Measurements from ENCODE around the gene DISC1. TPM values are rescaled to one million over a fixed set of nuclear protein-coding genes. Genes with fewer than 3 reads are reported as not detected.

DISC1 gene
- total and polyA plus RNA-seq, 2 of the 13 experiments (the other 11 are each of a cell fraction or from before 2014, with no cell fraction given), result 4.2 to 4.6 TPM

DNA sequence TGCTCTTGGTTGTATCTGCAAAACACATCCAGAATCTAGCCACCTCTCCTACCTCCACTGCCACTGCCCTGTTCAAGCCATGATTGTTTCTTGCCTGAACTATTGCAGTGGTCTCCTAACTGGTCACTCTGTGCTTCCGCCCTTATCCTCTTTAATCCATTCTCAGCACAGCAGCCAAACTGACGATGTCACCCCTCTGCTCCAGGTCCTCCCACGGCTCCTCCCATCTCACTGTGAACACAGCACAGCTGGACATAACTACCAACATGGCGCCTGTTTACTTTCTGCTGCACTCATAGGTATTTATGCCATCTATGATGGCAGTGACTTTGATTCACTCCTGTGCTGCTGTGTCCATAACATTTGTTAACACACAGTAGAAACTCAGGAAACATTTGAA is 406.7 kb downstream of the DISC1 start (continued):
- TF ChIP-seq, protein P1, sequence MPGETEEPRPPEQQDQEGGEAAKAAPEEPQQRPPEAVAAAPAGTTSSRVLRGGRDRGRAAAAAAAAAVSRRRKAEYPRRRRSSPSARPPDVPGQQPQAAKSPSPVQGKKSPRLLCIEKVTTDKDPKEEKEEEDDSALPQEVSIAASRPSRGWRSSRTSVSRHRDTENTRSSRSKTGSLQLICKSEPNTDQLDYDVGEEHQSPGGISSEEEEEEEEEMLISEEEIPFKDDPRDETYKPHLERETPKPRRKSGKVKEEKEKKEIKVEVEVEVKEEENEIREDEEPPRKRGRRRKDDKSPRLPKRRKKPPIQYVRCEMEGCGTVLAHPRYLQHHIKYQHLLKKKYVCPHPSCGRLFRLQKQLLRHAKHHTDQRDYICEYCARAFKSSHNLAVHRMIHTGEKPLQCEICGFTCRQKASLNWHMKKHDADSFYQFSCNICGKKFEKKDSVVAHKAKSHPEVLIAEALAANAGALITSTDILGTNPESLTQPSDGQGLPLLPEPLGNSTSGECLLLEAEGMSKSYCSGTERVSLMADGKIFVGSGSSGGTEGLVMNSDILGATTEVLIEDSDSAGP (CRISPR knock-in tag; IDR thresholded peaks at IDR 0.05; ENCODE audit: borderline replicate concordance), result no peak
- no peak for TF ChIP-seq HOXA3 (CRISPR knock-in tag; IDR thresholded peaks at IDR 0.05)
- TF ChIP-seq ZNF619 (CRISPR knock-in tag; IDR thresholded peaks at IDR 0.05), result no peak

DNA sequence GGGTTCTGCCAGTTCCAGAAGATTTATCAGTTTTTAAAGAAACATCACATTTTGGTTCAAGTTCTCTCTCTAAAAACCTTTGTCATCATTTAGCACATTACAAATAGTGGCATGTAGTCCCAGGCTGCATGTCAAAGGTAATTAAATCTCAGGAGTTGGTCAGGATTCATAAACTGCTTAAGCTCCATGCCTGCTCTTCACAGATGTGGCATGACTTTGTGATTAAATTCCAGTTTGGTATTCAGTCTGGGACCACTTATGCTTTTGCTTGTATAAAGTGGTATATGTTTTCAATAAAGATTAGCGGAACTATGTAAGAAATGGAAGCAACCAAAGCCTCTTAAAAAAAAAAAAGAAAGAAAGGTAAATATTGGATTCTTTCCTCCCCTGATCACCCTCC is 408.0 kb downstream of the DISC1 start:
- no peak overlapping the region for H2AFZ ChIP-seq (ENCODE audit: low read length)
- TF ChIP-seq MTA3 (CRISPR knock-in tag; IDR thresholded peaks at IDR 0.05) (no peak), PITX1 (CRISPR knock-in tag; IDR thresholded peaks at IDR 0.05) (no peak), SRSF1 (optimal IDR thresholded peaks at IDR 0.05; ENCODE audit: low read depth, low read length) (no peak), ZNF274 (CRISPR knock-in tag; IDR thresholded peaks at IDR 0.05) (no peak), RAD51 (IDR thresholded peaks at IDR 0.05; ENCODE audit: borderline replicate concordance) (no peak), KLF16 (CRISPR knock-in tag; IDR thresholded peaks at IDR 0.05) (no peak), ZNF263 (CRISPR knock-in tag; IDR thresholded peaks at IDR 0.05) (no peak), POLR2A (IDR thresholded peaks at IDR 0.05; ENCODE audit: insufficient read depth in 1 of 2, low read depth in 2 of 2, low read length in 2 of 2) (no peak), ZNF878 (CRISPR knock-in tag; IDR thresholded peaks at IDR 0.05) (no peak), ZNF850 (CRISPR knock-in tag; conservative IDR thresholded peaks at IDR 0.05) (no peak), NCOA5 (CRISPR knock-in tag; IDR thresholded peaks at IDR 0.05) (no peak)
- TF ChIP-seq, protein P2, sequence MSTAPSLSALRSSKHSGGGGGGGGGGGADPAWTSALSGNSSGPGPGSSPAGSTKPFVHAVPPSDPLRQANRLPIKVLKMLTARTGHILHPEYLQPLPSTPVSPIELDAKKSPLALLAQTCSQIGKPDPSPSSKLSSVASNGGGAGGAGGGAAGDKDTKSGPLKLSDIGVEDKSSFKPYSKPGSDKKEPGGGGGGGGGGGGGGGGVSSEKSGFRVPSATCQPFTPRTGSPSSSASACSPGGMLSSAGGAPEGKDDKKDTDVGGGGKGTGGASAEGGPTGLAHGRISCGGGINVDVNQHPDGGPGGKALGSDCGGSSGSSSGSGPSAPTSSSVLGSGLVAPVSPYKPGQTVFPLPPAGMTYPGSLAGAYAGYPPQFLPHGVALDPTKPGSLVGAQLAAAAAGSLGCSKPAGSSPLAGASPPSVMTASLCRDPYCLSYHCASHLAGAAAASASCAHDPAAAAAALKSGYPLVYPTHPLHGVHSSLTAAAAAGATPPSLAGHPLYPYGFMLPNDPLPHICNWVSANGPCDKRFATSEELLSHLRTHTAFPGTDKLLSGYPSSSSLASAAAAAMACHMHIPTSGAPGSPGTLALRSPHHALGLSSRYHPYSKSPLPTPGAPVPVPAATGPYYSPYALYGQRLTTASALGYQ (CRISPR knock-in tag; IDR thresholded peaks at IDR 0.05), result no peak
- in situ Hi-C loops (cut with HindIII; ENCODE audit: extremely low pct_ligation_motif_present, low pct_unique_long_range_greater_than_20kb), result no loop called here
- H3K9me3 ChIP-seq (ENCODE audit: low read length), result no peaks in the 10 kb centered on the region
- no peaks in the 10 kb centered on the region for H4K20me1 ChIP-seq (ENCODE audit: insufficient read depth, low read length)
- no peak for DNase-seq (ENCODE audit: low spot score)
- H3K79me2 ChIP-seq (ENCODE audit: insufficient read depth, low read length), result no peaks in the 10 kb centered on the region
- H3K4me1 ChIP-seq (ENCODE audit: insufficient read depth, low read length), result no peaks in the 10 kb centered on the region
- POLR2A ChIA-PET, result no interaction called here
- ATAC-seq, result no peak
- no peak for FAIRE-seq
- no peak overlapping the region for H3K9ac ChIP-seq (ENCODE audit: insufficient read depth, low read depth, low read length)
- H3K36me3 ChIP-seq (replicated peaks in 1 of 2; ENCODE audit: control insufficient read depth in 1 of 2, insufficient read depth in 2 of 2, low read length in 2 of 2), result no peaks in the 10 kb centered on the region; a peak in 1 of 5 replicates
- CTCF ChIA-PET (ENCODE audit: low intra/inter-chr PET ratio, low total read pairs), result no interaction called here
- no TSS peak for BruUV-seq (replicated peaks)
- H3K27ac ChIP-seq (ENCODE audit: extremely low read length, insufficient read depth, low read length), result no peak overlapping the region
- 96% methylated on average over 1 of the region's 1 CpG for WGBS (ENCODE audit: low lambda C conversion rate)
- H3K4me3 ChIP-seq (replicated peaks in 1 of 3; ENCODE audit: insufficient read depth in 1 of 3, low read depth in 2 of 3, low read length in 3 of 3), result no peak overlapping the region
- no peaks in the 10 kb centered on the region for H3K27me3 ChIP-seq (ENCODE audit: control insufficient read depth in 1 of 2, insufficient read depth in 2 of 2, low read length in 2 of 2)
- no peak overlapping the region for H3K4me2 ChIP-seq (ENCODE audit: low read depth, low read length)
- intact Hi-C loops (cut with micrococcal nuclease; ENCODE audit: unreplicated experiment), result no loop called here
